Smooth muscle cell (in vitro differentiated cells): Measurements from ENCODE around the gene ZNF615. TPM values are rescaled to one million over a fixed set of nuclear protein-coding genes. Genes with fewer than 3 reads are reported as not detected.

Source experiments
- DNase-seq: peaks from one replicate; lab custom pipeline; 2025; ENCODE audit not compliant: unreplicated experiment; lab: John Stamatoyannopoulos, UW
- H2AFZ ChIP-seq: fragments of 200-600 bp; sonication (generic); 2 replicates; pipeline ENCODE4 v1.6.0; 2016; ENCODE audit warnings: antibody characterized with exemption, low read depth, mild to moderate bottlenecking
- H3F3A ChIP-seq: fragments of 200-600 bp; sonication (generic); 2 replicates; pipeline ENCODE4 v1.6.0; 2017; ENCODE audit warnings: antibody characterized with exemption, low read depth
- H3K27ac ChIP-seq: fragments of 200-600 bp; sonication (generic); 2 replicates; pipeline ENCODE4 v1.5.1; 2016; ENCODE audit warnings: low read depth, mild to moderate bottlenecking
- H3K27me3 ChIP-seq: fragments of 200-600 bp; sonication (generic); 2 replicates; pipeline ENCODE4 v1.6.1; 2016; ENCODE audit warnings: low read depth, mild to moderate bottlenecking
- H3K36me3 ChIP-seq: fragments of 200-600 bp; sonication (generic); 2 replicates; pipeline ENCODE4 v1.5.1; 2016; ENCODE audit warnings: low read depth
- H3K4me1 ChIP-seq: fragments of 200-600 bp; sonication (generic); 2 replicates; pipeline ENCODE4 v1.5.1; 2016; ENCODE audit warnings: low read depth
- H3K4me2 ChIP-seq: fragments of 200-600 bp; sonication (generic); 2 replicates; pipeline ENCODE4 v1.6.0; 2016; ENCODE audit warnings: mild to moderate bottlenecking
- H3K4me3 ChIP-seq: fragments of 200-600 bp; sonication (generic); 2 replicates; pipeline ENCODE4 v1.5.1; 2016; ENCODE audit warnings: mild to moderate bottlenecking
- H3K79me2 ChIP-seq: fragments of 200-600 bp; sonication (generic); 2 replicates; pipeline ENCODE4 v1.6.0; 2016; ENCODE audit warnings: low read depth, mild to moderate bottlenecking
- H3K9ac ChIP-seq: fragments of 200-600 bp; sonication (generic); 2 replicates; pipeline ENCODE4 v1.6.0; 2016; ENCODE audit warnings: low read depth
- H3K9me3 ChIP-seq: fragments of 200-600 bp; sonication (generic); replicated peaks from 2 replicates; pipeline ENCODE4 v1.5.1; 2016; ENCODE audit warnings: low read depth
- H4K20me1 ChIP-seq: fragments of 200-600 bp; sonication (generic); 2 replicates; pipeline ENCODE4 v1.6.0; 2016; ENCODE audit warnings: low read depth
- WGBS: methylation state at CpG from one replicate; pipeline ENCODE4 v1.1.7; 2016; ENCODE audit warnings: low lambda C conversion rate; 5-methylcytosine and 5-hydroxymethylcytosine counted together
- polyA plus RNA-seq: library from polyadenylated mRNA; unstranded; fragments of >200 nt; fragmentation: Nextera tagmentation; extraction: Ambion mirVana; gene quantifications from 2 replicates; pipeline ENCODE4 v1.2.1, GENCODE V29; 2016
- total RNA-seq: library from RNA; depleted of rRNA; stranded (reverse); fragments of >200 nt; gene quantifications from 2 replicates; pipeline ENCODE4 v1.2.3, GENCODE V29; 2014
- TF ChIP-seq, protein P1 (sequence below): fragments of 200-600 bp; sonication (generic); IDR thresholded peaks from 2 replicates; pipeline ENCODE4 v1.5.1; 2017; ENCODE audit warnings: borderline replicate concordance, mild to moderate bottlenecking, antibody characterized with exemption; ENCODE audit not compliant: insufficient read depth, poor library complexity, severe bottlenecking

The ZNF615 gene
- total and polyA plus RNA-seq, 2 experiments from 2014 or later = 4.5 to 23.6 TPM

DNA sequence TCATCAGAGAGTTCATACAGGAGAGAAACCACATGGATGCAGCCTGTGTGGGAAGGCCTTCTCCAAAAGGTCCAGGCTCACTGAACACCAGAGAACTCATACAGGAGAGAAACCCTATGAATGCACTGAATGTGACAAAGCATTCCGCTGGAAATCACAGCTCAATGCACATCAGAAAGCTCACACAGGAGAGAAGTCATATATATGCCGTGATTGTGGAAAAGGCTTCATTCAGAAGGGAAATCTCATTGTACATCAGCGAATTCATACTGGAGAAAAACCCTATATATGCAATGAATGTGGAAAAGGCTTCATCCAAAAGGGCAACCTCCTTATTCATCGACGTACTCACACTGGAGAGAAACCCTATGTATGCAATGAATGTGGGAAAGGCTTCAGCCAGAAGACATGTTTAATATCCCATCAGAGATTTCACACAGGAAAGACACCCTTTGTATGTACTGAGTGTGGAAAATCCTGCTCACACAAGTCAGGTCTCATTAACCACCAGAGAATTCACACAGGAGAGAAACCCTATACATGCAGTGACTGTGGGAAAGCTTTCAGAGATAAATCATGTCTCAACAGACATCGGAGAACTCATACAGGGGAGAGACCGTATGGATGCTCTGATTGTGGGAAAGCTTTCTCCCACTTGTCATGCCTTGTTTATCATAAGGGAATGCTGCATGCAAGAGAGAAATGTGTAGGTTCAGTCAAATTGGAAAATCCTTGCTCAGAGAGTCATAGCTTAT lies 63.0 kb downstream of the ZNF615 start:
- 98% methylated on average over 7 of the region's 7 CpGs for WGBS
- Histone ChIP-seq H3F3A (no peaks in the 10 kb centered on the region), H3K4me2 (no peak overlapping the region), H3K36me3 (peaks cover 57% of the 10 kb centered on the region), H3K9me3 (peaks cover 72% of the 10 kb centered on the region), H3K27ac (no peak overlapping the region), H3K79me2 (no peaks in the 10 kb centered on the region), H3K27me3 (no peaks in the 10 kb centered on the region), H2AFZ (no peak overlapping the region), H3K9ac (no peak overlapping the region), H3K4me1 (no peaks in the 10 kb centered on the region), H4K20me1 (no peaks in the 10 kb centered on the region), H3K4me3 (no peak overlapping the region)
- TF ChIP-seq, protein P1, sequence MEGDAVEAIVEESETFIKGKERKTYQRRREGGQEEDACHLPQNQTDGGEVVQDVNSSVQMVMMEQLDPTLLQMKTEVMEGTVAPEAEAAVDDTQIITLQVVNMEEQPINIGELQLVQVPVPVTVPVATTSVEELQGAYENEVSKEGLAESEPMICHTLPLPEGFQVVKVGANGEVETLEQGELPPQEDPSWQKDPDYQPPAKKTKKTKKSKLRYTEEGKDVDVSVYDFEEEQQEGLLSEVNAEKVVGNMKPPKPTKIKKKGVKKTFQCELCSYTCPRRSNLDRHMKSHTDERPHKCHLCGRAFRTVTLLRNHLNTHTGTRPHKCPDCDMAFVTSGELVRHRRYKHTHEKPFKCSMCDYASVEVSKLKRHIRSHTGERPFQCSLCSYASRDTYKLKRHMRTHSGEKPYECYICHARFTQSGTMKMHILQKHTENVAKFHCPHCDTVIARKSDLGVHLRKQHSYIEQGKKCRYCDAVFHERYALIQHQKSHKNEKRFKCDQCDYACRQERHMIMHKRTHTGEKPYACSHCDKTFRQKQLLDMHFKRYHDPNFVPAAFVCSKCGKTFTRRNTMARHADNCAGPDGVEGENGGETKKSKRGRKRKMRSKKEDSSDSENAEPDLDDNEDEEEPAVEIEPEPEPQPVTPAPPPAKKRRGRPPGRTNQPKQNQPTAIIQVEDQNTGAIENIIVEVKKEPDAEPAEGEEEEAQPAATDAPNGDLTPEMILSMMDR = no peak
- DNase-seq = no peak

Other genes starting within 250 kb of the ZNF615 start
- gene FPR2, start 247.0 kb downstream of the ZNF615 start, total RNA-seq = 0.13 TPM in 1 of 2 replicates, not detected in the other
- not detected in 2 replicates for gene FPR2, start 247.0 kb downstream of the ZNF615 start, polyA plus RNA-seq
- gene FPR3, start 213.1 kb downstream of the ZNF615 start, total RNA-seq = not detected in 2 replicates
- gene FPR3, start 213.1 kb downstream of the ZNF615 start, polyA plus RNA-seq = not detected in 2 replicates
- 5.8 and 20.3 TPM in 2 replicates for gene ZNF577, start 120.3 kb downstream of the ZNF615 start, total RNA-seq
- gene ZNF577, start 120.3 kb downstream of the ZNF615 start, polyA plus RNA-seq = 4.8 and 6.5 TPM in 2 replicates
- 6.1 and 8.7 TPM in 2 replicates for gene ZNF649, start 103.2 kb downstream of the ZNF615 start, total RNA-seq
- gene ZNF649, start 103.2 kb downstream of the ZNF615 start, polyA plus RNA-seq = 3.2 and 4.1 TPM in 2 replicates
- 3.9 and 6.3 TPM in 2 replicates for gene ZNF613, start 80.7 kb downstream of the ZNF615 start, total RNA-seq
- 3.5 and 3.8 TPM in 2 replicates for gene ZNF613, start 80.7 kb downstream of the ZNF615 start, polyA plus RNA-seq
- 3.9 and 5.2 TPM in 2 replicates for gene ZNF350, start 21.4 kb downstream of the ZNF615 start, total RNA-seq
- gene ZNF350, start 21.4 kb downstream of the ZNF615 start, polyA plus RNA-seq = 3.0 and 3.4 TPM in 2 replicates
- 11.1 and 17.8 TPM in 2 replicates for gene ZNF614, start 20.2 kb upstream of the ZNF615 start, total RNA-seq
- 5.9 and 7.9 TPM in 2 replicates for gene ZNF614, start 20.2 kb upstream of the ZNF615 start, polyA plus RNA-seq
- gene ZNF432, start 40.6 kb upstream of the ZNF615 start, total RNA-seq = 18.3 and 29.9 TPM in 2 replicates
- 4.2 and 6.3 TPM in 2 replicates for gene ZNF432, start 40.6 kb upstream of the ZNF615 start, polyA plus RNA-seq
- 37.4 and 50.6 TPM in 2 replicates for gene ZNF841, start 87.6 kb upstream of the ZNF615 start, total RNA-seq
- gene ZNF841, start 87.6 kb upstream of the ZNF615 start, polyA plus RNA-seq = 7.8 and 7.9 TPM in 2 replicates
- gene ZNF616, start 131.7 kb upstream of the ZNF615 start, total RNA-seq = 11.3 and 13.2 TPM in 2 replicates
- gene ZNF616, start 131.7 kb upstream of the ZNF615 start, polyA plus RNA-seq = 4.8 and 8.7 TPM in 2 replicates
- 5.7 TPM in 2 replicates for gene ZNF836, start 163.4 kb upstream of the ZNF615 start, total RNA-seq
- 3.2 and 3.3 TPM in 2 replicates for gene ZNF836, start 163.4 kb upstream of the ZNF615 start, polyA plus RNA-seq
- 121 and 160 TPM in 2 replicates for gene PPP2R1A, start 181.8 kb upstream of the ZNF615 start, total RNA-seq
- gene PPP2R1A, start 181.8 kb upstream of the ZNF615 start, polyA plus RNA-seq = 256 and 265 TPM in 2 replicates